ENCODE measurements around the gene DSC2. TPM values are rescaled to one million over a fixed set of nuclear protein-coding genes. Genes with fewer than 3 reads are reported as not detected.

The DSC2 gene
- total and polyA plus RNA-seq, 10 donors = 0.90 to 18.7 (median 12.8) TPM

GRCh38 chr18:31143025-31143424 lies 40.8 kb upstream of the DSC2 start:
- H3K36me3 ChIP-seq = no peaks in the 10 kb centered on the region
- no peaks in the 10 kb centered on the region for H3K9me3 ChIP-seq
- WGBS, 5 donors = 65 to 88% (median 85%) methylated on average over 3 of the region's 3 CpGs
- no peak overlapping the region for H3K4me3 ChIP-seq
- H3K27ac ChIP-seq = no peak overlapping the region
- H3K4me1 ChIP-seq = no peaks in the 10 kb centered on the region
- no peaks in the 10 kb centered on the region for H3K27me3 ChIP-seq (replicated peaks in 1 of 7)
- no peak for TF ChIP-seq POLR2AphosphoS5 (IDR thresholded peaks at IDR 0.05)
- no peak for TF ChIP-seq CTCF (IDR thresholded peaks at IDR 0.05 in 8 of 11, conservative IDR thresholded peaks at IDR 0.05 in 3 of 11)
- no peak for TF ChIP-seq POLR2A (IDR thresholded peaks at IDR 0.05)
- DNase-seq = no peak
- intact Hi-C loops (cut with DNase I; ENCODE audit: low total_unique reads) = no loop called here

- intact Hi-C loops (cut with DNase I; ENCODE audit: low total_unique reads) = no loop called here
- H3K9me3 ChIP-seq = no peaks in the 10 kb centered on the region
- H3K36me3 ChIP-seq = no peaks in the 10 kb centered on the region
- no peak for TF ChIP-seq POLR2AphosphoS5 (IDR thresholded peaks at IDR 0.05)
- no peak overlapping the region for H3K27ac ChIP-seq
- H3K4me1 ChIP-seq = no peaks in the 10 kb centered on the region
- 48 to 75% (median 64%) methylated on average over 1 of the region's 1 CpG for WGBS, 5 donors
- H3K27me3 ChIP-seq (replicated peaks in 1 of 7) = no peaks in the 10 kb centered on the region
- H3K4me3 ChIP-seq = no peak overlapping the region
- no peak for DNase-seq
Measured at GRCh38 chr18:31138709-31139108, 36.5 kb upstream of the DSC2 start.

GRCh38 chr18:31134988-31135529 lies 32.8 kb upstream of the DSC2 start:
- Histone ChIP-seq H3K27ac (no peak overlapping the region), H3K27me3 (replicated peaks in 1 of 7) (no peaks in the 10 kb centered on the region), H3K9me3 (no peaks in the 10 kb centered on the region), H3K4me1 (no peaks in the 10 kb centered on the region), H3K4me3 (no peak overlapping the region), H3K36me3 (no peaks in the 10 kb centered on the region)
- no peak for TF ChIP-seq CTCF (IDR thresholded peaks at IDR 0.05 in 8 of 11, conservative IDR thresholded peaks at IDR 0.05 in 3 of 11)
- TF ChIP-seq POLR2A (IDR thresholded peaks at IDR 0.05) = no peak
- no peak for TF ChIP-seq POLR2AphosphoS5 (IDR thresholded peaks at IDR 0.05)
- intact Hi-C loops (cut with DNase I; ENCODE audit: low total_unique reads) = no loop called here
- no peak for DNase-seq
- 68 to 88% (median 71%) methylated on average over 4 of the region's 4 CpGs for WGBS, 5 donors

GRCh38 chr18:31129398-31130115 lies 27.3 kb upstream of the DSC2 start:
- intact Hi-C loops (cut with DNase I; ENCODE audit: low total_unique reads) = no loop called here
- H3K27me3 ChIP-seq (replicated peaks in 1 of 7) = no peaks in the 10 kb centered on the region
- no peak for TF ChIP-seq POLR2AphosphoS5 (IDR thresholded peaks at IDR 0.05)
- no peak for TF ChIP-seq CTCF (IDR thresholded peaks at IDR 0.05 in 8 of 11, conservative IDR thresholded peaks at IDR 0.05 in 3 of 11)
- no peak for TF ChIP-seq POLR2A (IDR thresholded peaks at IDR 0.05)
- no peaks in the 10 kb centered on the region for H3K4me1 ChIP-seq
- WGBS, 5 donors = 61 to 93% (median 68%) methylated on average over 1 of the region's 1 CpG
- H3K27ac ChIP-seq = no peak overlapping the region
- peaks cover 0 to 3% (median 0%) of the 10 kb centered on the region in 8 donors for H3K9me3 ChIP-seq
- no peak overlapping the region for H3K4me3 ChIP-seq
- DNase-seq = no peak
- H3K36me3 ChIP-seq = no peaks in the 10 kb centered on the region
